Smooth muscle cell (in vitro differentiated cells): ENCODE data around the gene GSK3B. TPM values are rescaled to one million over a fixed set of nuclear protein-coding genes. Genes with fewer than 3 reads are reported as not detected.

Source experiments
- DNase-seq: peaks from one replicate; lab custom pipeline; 2025; ENCODE audit not compliant: unreplicated experiment; lab: John Stamatoyannopoulos, UW
- H2AFZ ChIP-seq: fragments of 200-600 bp; sonication (generic); 2 replicates; pipeline ENCODE4 v1.6.0; 2016; ENCODE audit warnings: antibody characterized with exemption, low read depth, mild to moderate bottlenecking
- H3F3A ChIP-seq: fragments of 200-600 bp; sonication (generic); 2 replicates; pipeline ENCODE4 v1.6.0; 2017; ENCODE audit warnings: antibody characterized with exemption, low read depth
- H3K27ac ChIP-seq: fragments of 200-600 bp; sonication (generic); 2 replicates; pipeline ENCODE4 v1.5.1; 2016; ENCODE audit warnings: low read depth, mild to moderate bottlenecking
- H3K27me3 ChIP-seq: fragments of 200-600 bp; sonication (generic); 2 replicates; pipeline ENCODE4 v1.6.1; 2016; ENCODE audit warnings: low read depth, mild to moderate bottlenecking
- H3K36me3 ChIP-seq: fragments of 200-600 bp; sonication (generic); 2 replicates; pipeline ENCODE4 v1.5.1; 2016; ENCODE audit warnings: low read depth
- H3K4me1 ChIP-seq: fragments of 200-600 bp; sonication (generic); 2 replicates; pipeline ENCODE4 v1.5.1; 2016; ENCODE audit warnings: low read depth
- H3K4me2 ChIP-seq: fragments of 200-600 bp; sonication (generic); 2 replicates; pipeline ENCODE4 v1.6.0; 2016; ENCODE audit warnings: mild to moderate bottlenecking
- H3K4me3 ChIP-seq: fragments of 200-600 bp; sonication (generic); 2 replicates; pipeline ENCODE4 v1.5.1; 2016; ENCODE audit warnings: mild to moderate bottlenecking
- H3K79me2 ChIP-seq: fragments of 200-600 bp; sonication (generic); 2 replicates; pipeline ENCODE4 v1.6.0; 2016; ENCODE audit warnings: low read depth, mild to moderate bottlenecking
- H3K9ac ChIP-seq: fragments of 200-600 bp; sonication (generic); 2 replicates; pipeline ENCODE4 v1.6.0; 2016; ENCODE audit warnings: low read depth
- H3K9me3 ChIP-seq: fragments of 200-600 bp; sonication (generic); replicated peaks from 2 replicates; pipeline ENCODE4 v1.5.1; 2016; ENCODE audit warnings: low read depth
- H4K20me1 ChIP-seq: fragments of 200-600 bp; sonication (generic); 2 replicates; pipeline ENCODE4 v1.6.0; 2016; ENCODE audit warnings: low read depth
- WGBS: methylation state at CpG from one replicate; pipeline ENCODE4 v1.1.7; 2016; ENCODE audit warnings: low lambda C conversion rate; 5-methylcytosine and 5-hydroxymethylcytosine counted together
- polyA plus RNA-seq: library from polyadenylated mRNA; unstranded; fragments of >200 nt; fragmentation: Nextera tagmentation; extraction: Ambion mirVana; gene quantifications from 2 replicates; pipeline ENCODE4 v1.2.1, GENCODE V29; 2016
- total RNA-seq: library from RNA; depleted of rRNA; stranded (reverse); fragments of >200 nt; gene quantifications from 2 replicates; pipeline ENCODE4 v1.2.3, GENCODE V29; 2014
- TF ChIP-seq, protein P1 (sequence below): fragments of 200-600 bp; sonication (generic); IDR thresholded peaks from 2 replicates; pipeline ENCODE4 v1.5.1; 2017; ENCODE audit warnings: borderline replicate concordance, mild to moderate bottlenecking, antibody characterized with exemption; ENCODE audit not compliant: insufficient read depth, poor library complexity, severe bottlenecking

GSK3B gene
- total and polyA plus RNA-seq, 2 experiments from 2014 or later = 27.3 to 61.8 TPM

DNA sequence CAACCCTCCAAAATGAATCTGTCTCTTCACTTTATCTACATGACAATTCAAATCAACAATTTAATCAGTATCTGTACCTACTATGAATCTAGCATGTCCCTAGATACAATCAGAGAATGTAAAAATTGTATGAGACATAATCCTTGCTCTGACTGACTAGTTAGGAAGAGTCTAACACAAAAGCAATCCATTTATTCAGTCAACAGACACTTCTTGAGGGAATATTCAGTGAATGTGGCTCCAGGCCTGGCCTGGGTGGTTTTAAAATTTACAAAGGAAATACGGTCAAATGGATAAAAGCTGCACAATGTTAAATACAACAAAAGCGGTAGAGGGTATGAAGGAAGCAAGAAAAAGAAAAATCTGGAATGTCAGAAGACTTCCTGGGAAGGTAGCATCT, 45.2 kb downstream of the GSK3B start:
- peaks cover 14% of the 10 kb centered on the region for H3K4me1 ChIP-seq
- H3F3A ChIP-seq = no peaks in the 10 kb centered on the region
- no peak overlapping the region for H3K4me3 ChIP-seq
- no peak overlapping the region for H2AFZ ChIP-seq
- no peaks in the 10 kb centered on the region for H3K27me3 ChIP-seq
- peaks cover 100% of the 10 kb centered on the region for H4K20me1 ChIP-seq
- no peak for DNase-seq
- WGBS = 89% methylated on average over 2 of the region's 2 CpGs
- peaks cover 100% of the 10 kb centered on the region for H3K79me2 ChIP-seq
- TF ChIP-seq, protein P1, sequence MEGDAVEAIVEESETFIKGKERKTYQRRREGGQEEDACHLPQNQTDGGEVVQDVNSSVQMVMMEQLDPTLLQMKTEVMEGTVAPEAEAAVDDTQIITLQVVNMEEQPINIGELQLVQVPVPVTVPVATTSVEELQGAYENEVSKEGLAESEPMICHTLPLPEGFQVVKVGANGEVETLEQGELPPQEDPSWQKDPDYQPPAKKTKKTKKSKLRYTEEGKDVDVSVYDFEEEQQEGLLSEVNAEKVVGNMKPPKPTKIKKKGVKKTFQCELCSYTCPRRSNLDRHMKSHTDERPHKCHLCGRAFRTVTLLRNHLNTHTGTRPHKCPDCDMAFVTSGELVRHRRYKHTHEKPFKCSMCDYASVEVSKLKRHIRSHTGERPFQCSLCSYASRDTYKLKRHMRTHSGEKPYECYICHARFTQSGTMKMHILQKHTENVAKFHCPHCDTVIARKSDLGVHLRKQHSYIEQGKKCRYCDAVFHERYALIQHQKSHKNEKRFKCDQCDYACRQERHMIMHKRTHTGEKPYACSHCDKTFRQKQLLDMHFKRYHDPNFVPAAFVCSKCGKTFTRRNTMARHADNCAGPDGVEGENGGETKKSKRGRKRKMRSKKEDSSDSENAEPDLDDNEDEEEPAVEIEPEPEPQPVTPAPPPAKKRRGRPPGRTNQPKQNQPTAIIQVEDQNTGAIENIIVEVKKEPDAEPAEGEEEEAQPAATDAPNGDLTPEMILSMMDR = no peak
- no peak overlapping the region for H3K27ac ChIP-seq
- H3K36me3 ChIP-seq = no peaks in the 10 kb centered on the region
- H3K4me2 ChIP-seq = no peak overlapping the region
- no peak overlapping the region for H3K9ac ChIP-seq
- H3K9me3 ChIP-seq = no peaks in the 10 kb centered on the region

DNA sequence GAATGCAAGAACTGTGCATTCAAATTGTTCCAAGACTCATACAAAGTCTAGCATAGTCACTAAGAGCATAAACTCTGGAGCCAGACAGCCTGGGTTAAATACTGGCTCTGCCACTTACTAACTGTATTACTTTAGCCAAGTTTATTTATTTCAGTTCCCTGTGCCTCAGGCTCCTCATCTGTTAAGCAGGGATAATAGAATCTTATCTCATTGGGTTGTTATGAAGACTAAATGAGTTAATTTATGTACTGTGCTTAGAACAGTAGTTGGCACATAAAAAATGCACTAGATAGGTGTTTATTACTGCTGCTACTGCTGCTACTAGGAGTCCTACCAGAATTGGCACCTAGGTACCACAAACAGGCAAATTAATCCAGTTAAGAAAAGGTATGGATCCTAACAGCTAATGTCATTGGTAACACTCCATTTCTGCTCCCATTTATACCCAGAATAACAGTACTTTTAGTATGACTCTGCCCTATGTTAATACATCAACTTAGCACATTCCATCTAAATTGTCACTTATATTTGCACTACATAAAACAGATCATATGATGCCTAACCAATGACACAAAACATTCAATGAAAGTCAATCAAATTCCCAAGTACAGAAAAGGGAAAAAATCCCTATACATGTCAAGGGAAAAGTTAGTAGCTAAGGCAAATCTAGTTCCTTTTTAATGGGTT, 45.7 kb downstream of the GSK3B start:
- DNase-seq = no peak
- Histone ChIP-seq H3K79me2 (peaks cover 100% of the 10 kb centered on the region), H3F3A (no peaks in the 10 kb centered on the region), H3K4me1 (peaks cover 14% of the 10 kb centered on the region), H3K4me3 (no peak overlapping the region), H3K36me3 (no peaks in the 10 kb centered on the region), H4K20me1 (peaks cover 100% of the 10 kb centered on the region), H2AFZ (no peak overlapping the region), H3K4me2 (no peak overlapping the region), H3K27ac (no peak overlapping the region), H3K27me3 (no peaks in the 10 kb centered on the region), H3K9ac (no peak overlapping the region), H3K9me3 (no peaks in the 10 kb centered on the region)
- TF ChIP-seq, protein P1 = no peak

DNA sequence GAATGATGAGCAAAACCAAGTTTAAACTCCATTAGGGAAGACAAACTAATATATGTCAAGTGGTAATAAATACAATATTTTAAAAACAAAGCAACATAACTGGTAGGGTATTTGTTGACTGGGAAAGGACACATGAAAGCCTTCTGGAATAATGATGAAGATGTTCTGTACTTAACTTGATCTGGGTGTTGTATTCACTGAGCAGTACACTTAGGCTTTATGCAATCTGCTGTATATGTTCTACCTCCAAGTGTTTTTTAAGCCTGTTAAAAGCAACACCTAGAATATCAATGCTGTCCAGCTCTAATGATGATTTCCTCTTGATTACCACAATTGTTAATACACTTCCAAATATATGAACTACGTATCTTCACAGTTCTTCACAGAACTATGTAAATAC, 46.6 kb downstream of the GSK3B start:
- TF ChIP-seq, protein P1 = no peak
- Histone ChIP-seq H3K9me3 (no peaks in the 10 kb centered on the region), H3K27ac (no peak overlapping the region), H3K79me2 (peaks cover 100% of the 10 kb centered on the region), H3K4me2 (no peak overlapping the region), H4K20me1 (peaks cover 100% of the 10 kb centered on the region), H3K4me1 (peaks cover 14% of the 10 kb centered on the region), H3K36me3 (no peaks in the 10 kb centered on the region), H3K4me3 (no peak overlapping the region), H3K9ac (no peak overlapping the region), H3F3A (no peaks in the 10 kb centered on the region), H3K27me3 (no peaks in the 10 kb centered on the region), H2AFZ (no peak overlapping the region)
- 84% methylated on average over 1 of the region's 1 CpG for WGBS
- DNase-seq = no peak

DNA sequence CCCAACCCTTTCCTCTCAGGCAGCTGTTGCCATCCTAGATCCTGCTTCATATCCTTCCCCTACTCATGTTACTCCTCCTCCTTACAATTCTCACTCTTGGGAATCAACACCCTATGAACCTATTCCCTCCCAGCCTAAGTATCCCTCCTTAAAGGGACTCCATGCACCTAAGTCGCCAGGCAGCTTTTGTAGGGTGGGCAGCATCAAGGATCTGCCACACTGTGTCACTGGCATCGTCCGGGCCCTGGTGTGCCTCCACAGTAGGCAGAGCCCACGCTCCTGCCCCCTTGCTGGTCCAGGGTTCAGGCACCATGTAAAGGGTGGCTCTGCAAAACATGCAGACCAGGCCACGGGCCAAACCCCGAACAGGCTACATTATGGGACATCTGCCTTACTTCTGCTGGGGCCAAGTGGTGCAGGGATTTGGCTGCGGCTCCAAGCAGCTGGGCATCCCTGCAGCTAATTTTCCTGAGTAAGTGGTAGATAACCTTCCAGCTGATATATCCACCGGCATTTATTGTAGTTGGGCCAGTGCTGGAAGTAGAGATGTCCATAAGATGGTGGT, 53.4 kb downstream of the GSK3B start:
- H3K27me3 ChIP-seq = no peaks in the 10 kb centered on the region
- H3K4me1 ChIP-seq = peaks cover 31% of the 10 kb centered on the region
- H3K4me3 ChIP-seq = no peak overlapping the region
- H3F3A ChIP-seq = no peaks in the 10 kb centered on the region
- TF ChIP-seq, protein P1 = no peak
- peaks cover 100% of the 10 kb centered on the region for H4K20me1 ChIP-seq
- H2AFZ ChIP-seq = no peak overlapping the region
- no peak for DNase-seq
- no peaks in the 10 kb centered on the region for H3K9me3 ChIP-seq
- WGBS = 85% methylated on average over 8 of the region's 8 CpGs
- H3K9ac ChIP-seq = no peak overlapping the region
- H3K79me2 ChIP-seq = peaks cover 97% of the 10 kb centered on the region
- peak overlapping the region; percentile 51 for H3K4me2 ChIP-seq
- H3K36me3 ChIP-seq = no peaks in the 10 kb centered on the region
- no peak overlapping the region for H3K27ac ChIP-seq
